BE2C (cell line): ENCODE results near the gene CADPS2.

Experiments
- DNase-seq: peaks from one replicate; pipeline ENCODE4 v3.0.0-alpha.2; 2020
- H3K27me3 ChIP-seq: fragments of 250-450 bp; sonication (Bioruptor Pico); 2 replicates; pipeline ENCODE4 v1.5.1; 2020; ENCODE audit warnings: mild to moderate bottlenecking
- H3K36me3 ChIP-seq: fragments of 250-450 bp; sonication (Bioruptor Pico); 2 replicates; pipeline ENCODE4 v1.5.1; 2020; ENCODE audit warnings: mild to moderate bottlenecking
- H3K4me1 ChIP-seq: fragments of 250-450 bp; sonication (Bioruptor Pico); 2 replicates; pipeline ENCODE4 v1.5.1; 2020
- H3K4me3 ChIP-seq: 2 replicates; pipeline ENCODE4 v1.5.1; 2011; ENCODE audit warnings: low read depth, low read length
- H3K9me3 ChIP-seq: fragments of 250-450 bp; sonication (Bioruptor Pico); 2 replicates; pipeline ENCODE4 v1.5.1; 2020
- TF ChIP-seq, protein P1 (sequence below): IDR thresholded peaks from 2 replicates; pipeline ENCODE4 v1.5.1; 2012; ENCODE audit warnings: mild to moderate bottlenecking, low read depth, low read length

The CADPS2 gene

DNA sequence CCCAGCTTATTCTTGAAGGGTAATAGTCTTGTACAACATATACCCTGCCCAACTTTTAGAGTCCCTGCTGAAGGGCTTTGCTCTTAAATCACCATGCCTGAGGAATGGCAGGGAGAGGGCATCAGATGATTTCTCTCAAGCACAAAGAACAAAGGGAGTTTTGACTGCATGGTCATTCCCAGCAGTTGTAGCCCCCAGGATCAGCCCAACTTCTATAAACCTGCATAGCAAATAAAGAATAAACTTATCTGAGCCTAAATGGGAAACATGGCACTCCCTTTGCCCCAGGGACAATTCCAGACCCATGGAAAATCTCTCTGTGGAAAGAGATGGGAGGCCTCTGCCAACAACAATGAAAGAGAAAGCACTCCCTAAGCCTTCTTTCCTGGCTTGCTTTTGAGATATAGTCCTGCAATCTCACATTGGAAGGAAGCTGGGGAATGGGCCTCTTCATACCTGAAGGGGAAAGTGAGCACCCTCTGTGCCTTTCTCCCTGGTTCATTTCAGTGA is 18.7 kb downstream of the CADPS2 start:
- TF ChIP-seq, protein P1, sequence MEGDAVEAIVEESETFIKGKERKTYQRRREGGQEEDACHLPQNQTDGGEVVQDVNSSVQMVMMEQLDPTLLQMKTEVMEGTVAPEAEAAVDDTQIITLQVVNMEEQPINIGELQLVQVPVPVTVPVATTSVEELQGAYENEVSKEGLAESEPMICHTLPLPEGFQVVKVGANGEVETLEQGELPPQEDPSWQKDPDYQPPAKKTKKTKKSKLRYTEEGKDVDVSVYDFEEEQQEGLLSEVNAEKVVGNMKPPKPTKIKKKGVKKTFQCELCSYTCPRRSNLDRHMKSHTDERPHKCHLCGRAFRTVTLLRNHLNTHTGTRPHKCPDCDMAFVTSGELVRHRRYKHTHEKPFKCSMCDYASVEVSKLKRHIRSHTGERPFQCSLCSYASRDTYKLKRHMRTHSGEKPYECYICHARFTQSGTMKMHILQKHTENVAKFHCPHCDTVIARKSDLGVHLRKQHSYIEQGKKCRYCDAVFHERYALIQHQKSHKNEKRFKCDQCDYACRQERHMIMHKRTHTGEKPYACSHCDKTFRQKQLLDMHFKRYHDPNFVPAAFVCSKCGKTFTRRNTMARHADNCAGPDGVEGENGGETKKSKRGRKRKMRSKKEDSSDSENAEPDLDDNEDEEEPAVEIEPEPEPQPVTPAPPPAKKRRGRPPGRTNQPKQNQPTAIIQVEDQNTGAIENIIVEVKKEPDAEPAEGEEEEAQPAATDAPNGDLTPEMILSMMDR = no peak
- Histone ChIP-seq H3K36me3 (no peaks in the 10 kb centered on the region), H3K9me3 (no peaks in the 10 kb centered on the region), H3K27me3 (no peaks in the 10 kb centered on the region), H3K4me1 (no peaks in the 10 kb centered on the region), H3K4me3 (no peak overlapping the region)
- DNase-seq = no peak

DNA sequence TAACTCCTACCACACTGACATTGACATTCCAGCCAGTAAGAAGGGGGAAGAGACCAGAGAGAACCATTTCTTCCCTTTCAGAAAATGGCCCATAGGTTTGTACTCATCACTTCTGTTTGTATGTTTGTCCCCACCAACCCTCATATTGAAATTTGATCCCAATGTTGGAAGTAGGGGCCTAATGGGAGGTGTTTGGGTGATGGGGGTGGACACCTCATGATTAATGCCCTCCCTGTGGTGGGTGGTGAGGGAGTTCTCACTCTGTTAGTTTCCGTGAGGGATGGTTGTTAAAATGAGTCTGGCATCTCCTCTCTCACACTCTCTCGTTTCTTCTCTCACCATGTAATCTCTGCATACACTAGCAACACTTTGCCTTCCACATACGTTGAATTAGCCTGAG is 21.4 kb downstream of the CADPS2 start:
- no peaks in the 10 kb centered on the region for H3K36me3 ChIP-seq
- no peaks in the 10 kb centered on the region for H3K9me3 ChIP-seq
- no peaks in the 10 kb centered on the region for H3K27me3 ChIP-seq
- no peak overlapping the region for H3K4me3 ChIP-seq
- TF ChIP-seq, protein P1 = no peak
- DNase-seq = no peak
- no peaks in the 10 kb centered on the region for H3K4me1 ChIP-seq

DNA sequence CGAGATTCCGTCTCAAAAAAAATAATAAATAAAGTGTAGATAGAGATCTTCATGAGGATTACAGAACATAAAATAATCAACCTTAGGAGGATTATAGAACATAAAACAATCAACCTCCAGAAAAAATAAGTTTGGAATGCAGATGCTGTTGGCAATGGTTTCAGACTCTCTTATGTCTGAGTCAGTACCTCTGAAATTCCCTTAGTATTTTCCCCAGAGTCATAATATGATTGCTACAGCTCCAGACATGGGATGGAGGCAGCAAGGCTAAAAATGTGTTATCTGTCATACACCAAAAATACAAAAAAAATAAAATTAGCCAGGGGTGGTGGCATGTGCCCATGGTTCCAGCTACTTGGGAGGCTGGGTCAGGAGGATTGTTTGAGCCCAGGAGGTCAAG is 22.2 kb downstream of the CADPS2 start:
- TF ChIP-seq, protein P1 = no peak
- H3K36me3 ChIP-seq = no peaks in the 10 kb centered on the region
- H3K9me3 ChIP-seq = no peaks in the 10 kb centered on the region
- no peak overlapping the region for H3K4me3 ChIP-seq
- no peaks in the 10 kb centered on the region for H3K4me1 ChIP-seq
- no peak for DNase-seq
- H3K27me3 ChIP-seq = no peaks in the 10 kb centered on the region

DNA sequence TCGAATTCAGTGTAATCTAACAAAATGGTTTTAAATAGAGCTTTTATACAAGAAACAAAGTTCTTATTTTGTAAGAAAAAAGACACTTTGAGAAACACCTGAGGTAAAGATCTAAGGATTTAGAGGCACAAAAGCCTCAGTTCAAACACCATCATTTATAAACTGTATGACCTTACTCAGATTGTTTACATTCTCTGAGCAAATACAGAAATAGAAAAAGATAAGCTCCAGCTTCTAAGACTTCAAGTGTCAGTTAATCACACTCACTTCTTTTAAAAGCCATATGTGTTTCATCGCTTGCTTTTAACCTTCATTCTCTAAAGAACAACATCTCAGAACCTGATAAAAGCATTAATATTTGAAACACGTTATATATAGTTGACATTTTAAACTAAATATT is 27.9 kb downstream of the CADPS2 start:
- no peak for DNase-seq
- no peaks in the 10 kb centered on the region for H3K36me3 ChIP-seq
- H3K27me3 ChIP-seq = no peaks in the 10 kb centered on the region
- H3K4me3 ChIP-seq = no peak overlapping the region
- no peaks in the 10 kb centered on the region for H3K9me3 ChIP-seq
- TF ChIP-seq, protein P1 = no peak
- no peaks in the 10 kb centered on the region for H3K4me1 ChIP-seq

DNA sequence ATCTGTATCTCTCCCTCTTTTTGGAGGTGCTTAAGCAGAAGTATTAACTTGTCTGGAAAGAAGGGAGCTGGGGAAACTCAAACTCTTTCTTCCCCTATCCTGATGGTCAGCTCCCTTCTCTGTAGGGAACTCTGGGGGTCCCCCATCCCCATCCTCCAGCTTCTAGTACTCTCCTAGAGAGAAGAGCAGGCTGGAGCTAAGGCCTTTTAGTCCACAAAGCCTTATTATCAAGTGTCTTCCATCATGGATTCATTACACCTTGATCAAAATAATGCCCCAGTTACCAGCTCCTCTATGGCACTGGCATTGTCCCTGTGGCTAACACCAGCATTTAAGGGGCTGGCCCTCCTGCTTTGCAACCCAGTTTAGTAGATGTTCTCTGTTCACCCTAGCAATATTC is 35.7 kb downstream of the CADPS2 start:
- no peak for DNase-seq
- Histone ChIP-seq H3K9me3 (no peaks in the 10 kb centered on the region), H3K36me3 (no peaks in the 10 kb centered on the region), H3K4me3 (no peak overlapping the region), H3K4me1 (no peaks in the 10 kb centered on the region), H3K27me3 (no peaks in the 10 kb centered on the region)
- TF ChIP-seq, protein P1 = no peak

DNA sequence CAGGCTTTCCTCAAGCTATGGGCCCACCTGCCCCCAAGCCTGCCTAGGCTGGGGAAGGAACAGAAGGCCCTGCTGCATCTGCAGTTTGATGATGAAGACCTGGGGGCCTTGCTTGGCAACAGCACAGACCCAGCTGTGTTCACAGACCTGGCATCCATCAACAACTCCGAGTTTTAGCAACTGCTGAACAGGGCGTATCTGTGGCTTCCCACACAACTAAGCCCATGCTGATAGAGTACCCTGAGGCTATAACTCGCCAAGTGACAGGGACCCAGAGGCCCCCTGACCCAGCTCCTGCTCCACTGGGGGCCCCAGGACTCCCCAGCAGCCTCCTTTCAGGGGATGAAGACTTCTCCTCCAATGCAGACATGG is 36.3 kb downstream of the CADPS2 start:
- DNase-seq = no peak
- Histone ChIP-seq H3K27me3 (no peaks in the 10 kb centered on the region), H3K4me3 (no peak overlapping the region), H3K36me3 (no peaks in the 10 kb centered on the region), H3K4me1 (no peaks in the 10 kb centered on the region), H3K9me3 (no peaks in the 10 kb centered on the region)
- TF ChIP-seq, protein P1 = no peak
